Measurements from ENCODE around the gene UBASH3A.

DNA sequence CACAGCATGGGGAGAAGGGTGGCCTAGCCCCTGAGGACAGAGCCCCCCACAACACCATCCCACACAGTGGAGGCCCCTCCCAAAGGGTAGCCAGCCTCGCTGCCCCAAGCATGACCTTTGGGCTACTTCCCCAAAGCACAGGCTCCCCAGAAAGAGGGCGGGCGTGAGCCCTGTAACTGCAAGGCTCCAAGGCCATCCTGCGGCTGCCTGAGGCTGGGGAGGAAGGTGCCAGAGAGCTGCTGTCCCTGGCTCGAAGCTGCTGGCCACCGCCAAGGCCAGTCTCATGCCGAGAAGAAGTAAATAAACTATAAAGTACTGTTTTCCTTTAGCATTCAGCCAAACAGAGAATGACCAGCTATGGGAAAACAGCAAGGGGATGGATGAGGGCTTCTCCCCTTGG is 27.5 kb downstream of the UBASH3A start:
- no peak for TF ChIP-seq POLR2AphosphoS5 (IDR thresholded peaks at IDR 0.05; ENCODE audit: borderline replicate concordance, low read depth, low read length)
- no peak for TF ChIP-seq EZH2 (IDR thresholded peaks at IDR 0.05)
- no peak for TF ChIP-seq FOXP2 (optimal IDR thresholded peaks at IDR 0.05; ENCODE audit: control extremely low read depth, extremely low read length, insufficient read depth)
